ENCODE results near the gene RNF130. TPM values are rescaled to one million over a fixed set of nuclear protein-coding genes. Genes with fewer than 3 reads are reported as not detected.

The RNF130 gene
- total and polyA plus RNA-seq, 2 of the 13 experiments (the other 11 are each of a cell fraction or from before 2014, with no cell fraction given) = 28.2 to 28.3 TPM

DNA sequence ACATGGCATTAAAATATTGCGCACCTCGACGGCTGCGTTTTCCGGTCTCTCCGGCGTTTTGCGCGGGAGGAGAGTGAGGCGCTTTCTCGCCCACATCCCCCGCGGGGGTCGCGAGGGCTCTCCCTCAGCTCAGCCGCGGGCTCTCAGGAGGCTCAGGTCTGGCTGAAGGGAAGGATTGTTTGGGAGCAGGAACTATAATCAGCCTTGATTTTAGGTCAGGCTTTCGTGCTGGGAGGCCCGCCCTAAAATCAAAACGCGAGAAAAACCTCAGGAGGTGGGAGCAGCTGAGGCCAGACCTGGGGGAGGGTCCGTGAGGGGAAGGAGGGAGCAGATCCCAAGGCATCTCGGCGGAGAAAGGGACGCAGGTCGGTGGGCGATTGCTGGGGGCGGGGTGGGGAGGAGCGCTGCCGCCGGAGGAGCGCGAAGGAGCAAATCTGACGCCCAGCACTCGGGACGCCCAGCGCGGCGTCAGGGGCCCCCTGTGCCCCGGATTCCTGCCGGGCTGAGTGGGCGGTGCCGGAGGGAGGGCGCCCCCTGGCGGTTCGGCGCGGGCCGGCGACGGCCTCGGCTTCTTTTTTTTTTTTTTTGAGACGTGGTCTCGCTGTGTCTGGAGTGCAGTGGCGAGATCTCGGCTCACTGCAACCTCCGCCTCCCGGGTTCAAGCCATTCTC lies 18.7 kb upstream of the RNF130 start (continued):
- TF ChIP-seq, protein P1, sequence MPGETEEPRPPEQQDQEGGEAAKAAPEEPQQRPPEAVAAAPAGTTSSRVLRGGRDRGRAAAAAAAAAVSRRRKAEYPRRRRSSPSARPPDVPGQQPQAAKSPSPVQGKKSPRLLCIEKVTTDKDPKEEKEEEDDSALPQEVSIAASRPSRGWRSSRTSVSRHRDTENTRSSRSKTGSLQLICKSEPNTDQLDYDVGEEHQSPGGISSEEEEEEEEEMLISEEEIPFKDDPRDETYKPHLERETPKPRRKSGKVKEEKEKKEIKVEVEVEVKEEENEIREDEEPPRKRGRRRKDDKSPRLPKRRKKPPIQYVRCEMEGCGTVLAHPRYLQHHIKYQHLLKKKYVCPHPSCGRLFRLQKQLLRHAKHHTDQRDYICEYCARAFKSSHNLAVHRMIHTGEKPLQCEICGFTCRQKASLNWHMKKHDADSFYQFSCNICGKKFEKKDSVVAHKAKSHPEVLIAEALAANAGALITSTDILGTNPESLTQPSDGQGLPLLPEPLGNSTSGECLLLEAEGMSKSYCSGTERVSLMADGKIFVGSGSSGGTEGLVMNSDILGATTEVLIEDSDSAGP (CRISPR knock-in tag; IDR thresholded peaks at IDR 0.05; ENCODE audit: borderline replicate concordance) = no peak; the same call in 1 of the 2 replicates
- TF ChIP-seq, protein P2, sequence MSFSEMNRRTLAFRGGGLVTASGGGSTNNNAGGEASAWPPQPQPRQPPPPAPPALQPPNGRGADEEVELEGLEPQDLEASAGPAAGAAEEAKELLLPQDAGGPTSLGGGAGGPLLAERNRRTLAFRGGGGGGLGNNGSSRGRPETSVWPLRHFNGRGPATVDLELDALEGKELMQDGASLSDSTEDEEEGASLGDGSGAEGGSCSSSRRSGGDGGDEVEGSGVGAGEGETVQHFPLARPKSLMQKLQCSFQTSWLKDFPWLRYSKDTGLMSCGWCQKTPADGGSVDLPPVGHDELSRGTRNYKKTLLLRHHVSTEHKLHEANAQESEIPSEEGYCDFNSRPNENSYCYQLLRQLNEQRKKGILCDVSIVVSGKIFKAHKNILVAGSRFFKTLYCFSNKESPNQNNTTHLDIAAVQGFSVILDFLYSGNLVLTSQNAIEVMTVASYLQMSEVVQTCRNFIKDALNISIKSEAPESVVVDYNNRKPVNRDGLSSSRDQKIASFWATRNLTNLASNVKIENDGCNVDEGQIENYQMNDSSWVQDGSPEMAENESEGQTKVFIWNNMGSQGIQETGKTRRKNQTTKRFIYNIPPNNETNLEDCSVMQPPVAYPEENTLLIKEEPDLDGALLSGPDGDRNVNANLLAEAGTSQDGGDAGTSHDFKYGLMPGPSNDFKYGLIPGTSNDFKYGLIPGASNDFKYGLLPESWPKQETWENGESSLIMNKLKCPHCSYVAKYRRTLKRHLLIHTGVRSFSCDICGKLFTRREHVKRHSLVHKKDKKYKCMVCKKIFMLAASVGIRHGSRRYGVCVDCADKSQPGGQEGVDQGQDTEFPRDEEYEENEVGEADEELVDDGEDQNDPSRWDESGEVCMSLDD (CRISPR knock-in tag; IDR thresholded peaks at IDR 0.05; ENCODE audit: borderline replicate concordance) = no peak
- TF ChIP-seq ZNF577 (CRISPR knock-in tag; IDR thresholded peaks at IDR 0.05; ENCODE audit: borderline replicate concordance, low read depth) (no peak), NCOR1 (IDR thresholded peaks at IDR 0.05; ENCODE audit: borderline replicate concordance, low read length) (no peak), ASH2L (IDR thresholded peaks at IDR 0.05; ENCODE audit: insufficient read length, low read depth, low read length) (no peak), KDM5B (CRISPR knock-in tag; IDR thresholded peaks at IDR 0.05; ENCODE audit: borderline replicate concordance) (no peak), PHF8 (CRISPR knock-in tag; IDR thresholded peaks at IDR 0.05) (no peak), ZNF274 (CRISPR knock-in tag; IDR thresholded peaks at IDR 0.05) (no peak), KAT7 (CRISPR knock-in tag; IDR thresholded peaks at IDR 0.05; ENCODE audit: borderline replicate concordance) (no peak), HNRNPL (IDR thresholded peaks at IDR 0.05; ENCODE audit: low read depth, low read length) (no peak), CENPX (CRISPR knock-in tag; IDR thresholded peaks at IDR 0.05) (no peak), CEBPG (CRISPR knock-in tag; IDR thresholded peaks at IDR 0.05) (no peak), IKZF1 (IDR thresholded peaks at IDR 0.05) (no peak), SMC3 (IDR thresholded peaks at IDR 0.05; ENCODE audit: low read length) (no peak)
- TF ChIP-seq, protein P3, sequence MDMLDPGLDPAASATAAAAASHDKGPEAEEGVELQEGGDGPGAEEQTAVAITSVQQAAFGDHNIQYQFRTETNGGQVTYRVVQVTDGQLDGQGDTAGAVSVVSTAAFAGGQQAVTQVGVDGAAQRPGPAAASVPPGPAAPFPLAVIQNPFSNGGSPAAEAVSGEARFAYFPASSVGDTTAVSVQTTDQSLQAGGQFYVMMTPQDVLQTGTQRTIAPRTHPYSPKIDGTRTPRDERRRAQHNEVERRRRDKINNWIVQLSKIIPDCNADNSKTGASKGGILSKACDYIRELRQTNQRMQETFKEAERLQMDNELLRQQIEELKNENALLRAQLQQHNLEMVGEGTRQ (IDR thresholded peaks at IDR 0.05; ENCODE audit: low read depth, low read length) = no peak
- TF ChIP-seq, protein P3 (CRISPR knock-in tag; IDR thresholded peaks at IDR 0.05; ENCODE audit: borderline replicate concordance) = no peak
- TF ChIP-seq, protein P4, sequence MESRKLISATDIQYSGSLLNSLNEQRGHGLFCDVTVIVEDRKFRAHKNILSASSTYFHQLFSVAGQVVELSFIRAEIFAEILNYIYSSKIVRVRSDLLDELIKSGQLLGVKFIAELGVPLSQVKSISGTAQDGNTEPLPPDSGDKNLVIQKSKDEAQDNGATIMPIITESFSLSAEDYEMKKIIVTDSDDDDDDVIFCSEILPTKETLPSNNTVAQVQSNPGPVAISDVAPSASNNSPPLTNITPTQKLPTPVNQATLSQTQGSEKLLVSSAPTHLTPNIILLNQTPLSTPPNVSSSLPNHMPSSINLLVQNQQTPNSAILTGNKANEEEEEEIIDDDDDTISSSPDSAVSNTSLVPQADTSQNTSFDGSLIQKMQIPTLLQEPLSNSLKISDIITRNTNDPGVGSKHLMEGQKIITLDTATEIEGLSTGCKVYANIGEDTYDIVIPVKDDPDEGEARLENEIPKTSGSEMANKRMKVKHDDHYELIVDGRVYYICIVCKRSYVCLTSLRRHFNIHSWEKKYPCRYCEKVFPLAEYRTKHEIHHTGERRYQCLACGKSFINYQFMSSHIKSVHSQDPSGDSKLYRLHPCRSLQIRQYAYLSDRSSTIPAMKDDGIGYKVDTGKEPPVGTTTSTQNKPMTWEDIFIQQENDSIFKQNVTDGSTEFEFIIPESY (CRISPR knock-in tag; IDR thresholded peaks at IDR 0.05) = peak; percentile 27; the same call in 1 of the 2 replicates
- TF ChIP-seq, protein P5, sequence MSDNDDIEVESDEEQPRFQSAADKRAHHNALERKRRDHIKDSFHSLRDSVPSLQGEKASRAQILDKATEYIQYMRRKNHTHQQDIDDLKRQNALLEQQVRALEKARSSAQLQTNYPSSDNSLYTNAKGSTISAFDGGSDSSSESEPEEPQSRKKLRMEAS (IDR thresholded peaks at IDR 0.05) = no peak
- TF ChIP-seq, protein P6, sequence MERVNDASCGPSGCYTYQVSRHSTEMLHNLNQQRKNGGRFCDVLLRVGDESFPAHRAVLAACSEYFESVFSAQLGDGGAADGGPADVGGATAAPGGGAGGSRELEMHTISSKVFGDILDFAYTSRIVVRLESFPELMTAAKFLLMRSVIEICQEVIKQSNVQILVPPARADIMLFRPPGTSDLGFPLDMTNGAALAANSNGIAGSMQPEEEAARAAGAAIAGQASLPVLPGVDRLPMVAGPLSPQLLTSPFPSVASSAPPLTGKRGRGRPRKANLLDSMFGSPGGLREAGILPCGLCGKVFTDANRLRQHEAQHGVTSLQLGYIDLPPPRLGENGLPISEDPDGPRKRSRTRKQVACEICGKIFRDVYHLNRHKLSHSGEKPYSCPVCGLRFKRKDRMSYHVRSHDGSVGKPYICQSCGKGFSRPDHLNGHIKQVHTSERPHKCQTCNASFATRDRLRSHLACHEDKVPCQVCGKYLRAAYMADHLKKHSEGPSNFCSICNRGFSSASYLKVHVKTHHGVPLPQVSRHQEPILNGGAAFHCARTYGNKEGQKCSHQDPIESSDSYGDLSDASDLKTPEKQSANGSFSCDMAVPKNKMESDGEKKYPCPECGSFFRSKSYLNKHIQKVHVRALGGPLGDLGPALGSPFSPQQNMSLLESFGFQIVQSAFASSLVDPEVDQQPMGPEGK (CRISPR knock-in tag; IDR thresholded peaks at IDR 0.05) = peak; percentile 74
